Cardiac fibroblast (primary cell): ENCODE results near the gene BDP1.
"Not testable (repeated sequence)": the region's sequence is repeated elsewhere in the genome, so short reads cannot be mapped to it uniquely, and the experiment has no call there.

Source experiments
- DNase-seq, 2 donors: peaks; one replicate each; pipeline versions ENCODE4 v3.0.0 to v3.0.0-alpha.2; 2010; ENCODE audit warnings: low read depth in 2 of 2
- H3K4me3 ChIP-seq, 2 donors: replicated peaks in 1 of 2; 1 replicate in 1 of 2; 2 replicates in 1 of 2; pipeline ENCODE4 v1.5.1; 2011; ENCODE audit warnings: low read depth in 2 of 2, low read length in 2 of 2, mild to moderate bottlenecking in 2 of 2, moderate library complexity in 1 of 2
- CTCF ChIP-seq: IDR thresholded peaks from one replicate; pipeline ENCODE4 v1.5.1; 2011; ENCODE audit warnings: low read depth, mild to moderate bottlenecking, low read length, inconsistent platforms

BDP1 gene

GRCh38 chr5:71576241-71576640 lies 120.8 kb downstream of the BDP1 start:
- H3K4me3 ChIP-seq = no peak overlapping the region
- DNase-seq = no peak
- no peak for TF ChIP-seq CTCF

GRCh38 chr5:71577839-71578238 lies 122.4 kb downstream of the BDP1 start:
- not testable (repeated sequence) for H3K4me3 ChIP-seq, DNase-seq

- no peak overlapping the region for H3K4me3 ChIP-seq
- DNase-seq = no peak
- TF ChIP-seq CTCF = no peak
Measured at GRCh38 chr5:71582945-71583584, 127.6 kb downstream of the BDP1 start.

- H3K4me3 ChIP-seq = peak overlapping the region; percentile 64 to 79
- peak in 1 of 2 donors; percentile 41 for DNase-seq
- no peak for TF ChIP-seq CTCF
Measured at GRCh38 chr5:71586052-71586940, 130.8 kb downstream of the BDP1 start.

GRCh38 chr5:71586941-71587765 lies 131.7 kb downstream of the BDP1 start, which contains the start of gene MCCC2:
Gene MCCC2 (plus strand): TSS chr5:71587340. CDS start chr5:71587426, 86 bp downstream.
- TF ChIP-seq CTCF = no peak
- DNase-seq = peak; percentile 95 to 97
- H3K4me3 ChIP-seq = peak within 1 kb of the TSS; percentile 64 to 79

GRCh38 chr5:71587766-71588532 lies 132.5 kb downstream of the BDP1 start:
- no peak for TF ChIP-seq CTCF
- DNase-seq = peak in 1 of 2 donors; percentile 64
- peak overlapping the region; percentile 64 to 79 for H3K4me3 ChIP-seq
